HG03460 (cell line): Measurements from ENCODE around the gene TBL1Y.
"Not testable (repeated sequence)": the region's sequence is repeated elsewhere in the genome, so short reads cannot be mapped to it uniquely, and the experiment has no call there.

Experiments
- ATAC-seq: cut with Tn5 transposase; IDR thresholded peaks from one replicate; pipeline ENCODE4 v1.9.1; 2021; ENCODE audit not compliant: unreplicated experiment

TBL1Y gene

DNA sequence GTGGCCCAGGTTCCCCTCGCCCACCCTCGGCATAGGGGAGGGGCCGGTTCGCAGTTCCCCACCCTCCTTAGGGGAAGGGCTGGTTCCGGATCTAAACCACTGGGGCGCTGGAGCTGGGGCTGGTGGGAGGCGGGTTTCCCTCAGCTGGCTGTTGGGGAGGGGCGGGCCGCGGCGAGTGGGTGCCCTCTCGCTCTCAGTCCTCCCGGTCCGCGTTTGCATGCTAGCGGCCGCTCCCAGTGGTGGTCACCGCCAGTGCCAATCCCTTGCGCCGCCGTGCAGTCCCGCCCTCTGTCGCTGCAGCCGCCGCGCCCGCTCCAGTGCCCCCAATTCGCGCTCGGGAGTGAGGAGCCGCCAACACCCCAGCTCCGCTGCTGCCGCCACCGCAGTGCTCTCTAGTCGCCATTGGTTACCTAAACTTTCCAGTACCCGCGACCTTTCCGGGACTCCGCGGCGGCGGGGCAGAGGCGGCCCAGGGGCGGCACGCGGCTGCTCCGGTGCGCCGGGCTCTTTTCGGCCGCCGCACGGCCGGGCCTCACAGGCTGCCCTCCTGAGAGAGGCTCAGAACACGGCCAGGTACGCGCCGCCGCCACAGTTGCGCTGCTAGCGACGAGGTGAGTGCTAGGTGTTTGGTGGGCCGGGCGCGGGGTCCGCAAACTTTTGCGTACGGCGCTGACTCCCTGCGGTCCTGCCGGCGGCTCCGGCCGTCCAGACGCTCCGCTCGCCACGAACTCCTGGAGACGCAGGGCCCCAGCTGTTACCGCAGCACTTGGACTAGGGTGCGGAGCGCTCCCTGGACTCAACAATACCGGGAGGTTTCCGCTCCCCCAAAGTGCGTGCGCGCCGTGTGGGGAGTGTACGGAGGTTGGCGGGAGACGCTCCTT, at the start of gene TBL1Y:
Gene TBL1Y, plus strand, starts transcription at position 326 of the 881 bp plus-strand sequence. CDS start 114,388 bp downstream, outside the sequence.
- no peak for ATAC-seq

GRCh38 chrY:6894496-6894895, 16.0 kb upstream of the TBL1Y start:
- no peak for ATAC-seq

DNA sequence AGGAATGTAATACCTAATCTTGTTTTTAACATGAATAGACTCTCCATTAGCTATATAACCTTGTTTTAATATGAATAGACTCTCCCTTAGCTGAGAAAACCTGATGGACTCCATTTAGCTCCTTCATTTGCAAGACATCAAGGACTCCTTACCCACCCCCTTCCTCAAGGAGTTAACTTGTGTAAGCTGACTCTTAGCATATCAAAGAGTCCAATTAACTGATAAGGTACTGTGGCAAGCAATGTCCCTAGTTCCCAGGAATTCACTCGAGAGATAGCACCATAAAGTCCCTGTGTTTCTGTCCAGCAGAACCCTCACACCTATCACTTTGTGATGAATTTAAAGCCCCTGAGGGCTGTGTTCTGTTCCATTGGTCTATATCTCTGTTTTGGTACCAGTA, 15.3 kb upstream of the TBL1Y start:
- no peak for ATAC-seq

DNA sequence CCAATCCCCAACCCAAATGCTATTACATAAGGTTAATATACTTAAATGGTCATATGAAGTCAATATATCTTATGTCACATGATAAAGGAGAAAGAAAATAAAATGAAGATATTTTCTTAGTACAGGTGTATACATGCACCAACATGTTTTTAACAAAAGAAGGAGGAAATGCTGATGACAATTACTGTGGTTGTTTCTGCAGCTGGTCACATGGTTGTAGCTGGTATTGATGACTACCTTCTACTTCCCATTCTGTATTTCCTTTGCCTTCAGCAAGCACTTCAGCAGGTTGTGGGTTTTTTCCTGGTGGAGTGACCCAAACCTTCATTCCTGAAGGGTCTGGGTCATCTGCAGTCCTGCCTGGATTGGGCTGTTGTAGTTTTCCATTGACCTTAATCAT, 8.4 kb upstream of the TBL1Y start:
- not testable (repeated sequence) for ATAC-seq

GRCh38 chrY:6907591-6907990, 2.9 kb upstream of the TBL1Y start:
- ATAC-seq: no peak

DNA sequence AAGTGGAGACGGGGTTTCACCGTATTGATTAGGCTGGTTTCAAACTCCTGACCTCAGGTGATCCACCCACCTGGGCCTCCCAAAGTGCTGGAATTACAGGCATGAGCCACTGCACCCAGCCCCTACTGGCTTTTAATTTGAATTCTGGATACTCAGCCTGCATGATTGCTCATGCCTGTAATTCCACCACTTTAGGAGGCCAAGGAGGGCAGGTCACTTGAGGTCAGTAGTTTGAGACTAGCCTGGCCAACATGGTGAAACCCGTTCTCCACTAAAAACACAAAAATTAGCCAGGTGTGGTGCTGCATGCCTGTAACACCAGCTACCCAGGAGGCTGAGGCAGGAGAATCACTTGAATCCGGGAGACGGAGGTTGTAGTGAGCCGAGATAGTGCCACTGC, 2.5 kb upstream of the TBL1Y start:
- not testable (repeated sequence) for ATAC-seq

- ATAC-seq: no peak
Measured at GRCh38 chrY:6909118-6909521, 1.4 kb upstream of the TBL1Y start.

DNA sequence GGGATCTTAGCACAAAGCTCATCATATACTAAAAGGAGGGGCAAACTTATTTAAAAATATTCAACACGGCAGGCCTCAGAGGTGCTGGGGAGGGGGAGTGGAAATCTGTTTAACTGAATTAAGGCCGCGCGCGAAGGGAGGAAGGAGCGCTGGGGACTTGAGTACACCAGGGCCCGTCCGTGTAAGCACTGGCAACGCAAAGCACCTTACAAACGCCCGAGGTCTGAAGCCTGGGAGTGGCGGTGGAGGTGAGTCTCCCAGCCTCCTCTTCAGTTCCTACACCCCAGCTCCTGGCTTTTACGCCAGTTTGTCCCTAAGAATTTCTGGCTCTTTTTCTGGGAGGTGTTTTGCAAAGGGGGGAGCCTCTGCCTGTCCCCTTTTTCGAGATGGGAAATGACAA, 641 bp upstream of the TBL1Y start:
- ATAC-seq: no peak

DNA sequence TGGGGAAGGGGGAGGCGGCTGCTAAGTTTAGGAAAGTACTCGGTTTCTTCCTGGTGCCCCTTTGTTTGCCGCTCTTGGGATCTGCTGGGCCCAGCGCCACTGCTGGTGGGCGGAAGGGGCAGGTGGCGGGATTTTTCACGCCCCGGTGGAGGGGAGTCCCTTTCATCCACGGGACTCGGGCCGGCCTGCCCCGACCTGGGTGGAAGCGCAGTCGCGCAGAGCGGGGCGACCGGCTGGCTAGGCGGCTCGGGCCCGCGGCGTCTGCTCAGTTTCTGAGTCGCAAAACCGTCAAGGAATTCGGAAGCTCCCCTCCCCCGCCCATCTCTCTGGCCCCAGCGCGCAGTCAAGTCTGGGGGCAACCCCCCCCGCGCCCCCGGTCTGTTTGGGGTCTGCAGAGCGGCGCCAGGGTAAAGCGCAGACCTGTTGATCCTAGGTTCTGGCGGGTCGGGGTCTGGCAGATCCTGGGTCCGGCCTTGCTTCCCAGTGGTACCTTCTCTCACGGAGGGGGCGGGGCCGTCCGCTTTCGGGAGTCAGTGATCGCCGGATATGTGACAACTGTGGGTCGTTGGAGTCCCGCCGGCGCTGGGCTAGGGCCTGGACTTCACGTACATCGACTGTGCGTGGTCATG, 870 bp downstream of the TBL1Y start, which contains the start of gene AMELY:
Gene AMELY, minus strand, starts transcription at position 500 of the 629 bp plus-strand sequence. CDS start 39,144 bp downstream, outside the sequence.
- ATAC-seq: no peak

GRCh38 chrY:6913362-6913761, 2.9 kb downstream of the TBL1Y start:
- no peak for ATAC-seq

- no peak for ATAC-seq
Measured at GRCh38 chrY:6921061-6921460, 10.6 kb downstream of the TBL1Y start.

- ATAC-seq: no peak
Measured at GRCh38 chrY:6928265-6928664, 17.8 kb downstream of the TBL1Y start.

DNA sequence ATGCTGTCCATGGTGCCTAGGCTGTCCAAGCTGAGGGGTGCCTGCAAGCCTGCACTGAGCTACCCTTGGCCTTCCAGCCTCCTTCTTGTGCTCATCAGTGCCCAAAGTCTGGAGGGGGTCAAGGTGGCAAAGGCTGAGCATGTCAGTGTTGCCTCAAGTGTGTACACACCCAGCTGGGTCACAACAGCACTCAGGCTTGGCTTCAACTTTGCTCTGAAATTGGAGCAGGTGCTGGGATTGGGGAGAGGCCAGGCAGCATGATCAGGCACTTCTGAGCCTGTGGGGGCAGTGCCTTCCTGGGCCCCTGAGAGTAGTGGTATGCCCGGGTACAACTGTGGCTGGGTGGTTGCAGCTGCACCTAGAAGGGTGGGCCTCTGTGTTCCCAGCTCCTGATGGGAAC, 18.7 kb downstream of the TBL1Y start:
- no peak for ATAC-seq

- no peak for ATAC-seq
Measured at GRCh38 chrY:6931779-6932396, 21.4 kb downstream of the TBL1Y start.

DNA sequence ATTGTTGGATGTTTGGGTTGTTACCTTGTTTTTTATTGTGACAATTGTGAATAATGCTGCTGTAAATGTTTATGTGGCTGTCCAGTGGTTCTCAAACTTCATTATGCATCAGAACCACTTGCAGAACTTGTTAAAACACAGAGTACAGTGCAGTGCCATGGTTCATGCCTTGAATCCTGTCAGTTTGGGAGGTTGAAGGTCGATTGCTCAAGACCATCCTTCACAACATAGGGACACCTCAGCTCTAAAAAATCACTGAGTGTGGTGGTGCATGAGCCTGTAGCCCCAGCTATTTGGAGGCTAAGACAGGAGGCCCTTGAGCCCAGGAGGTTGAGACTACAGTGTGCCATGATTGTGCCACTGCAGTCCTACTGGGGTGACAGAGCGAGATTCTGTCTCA, 25.0 kb downstream of the TBL1Y start:
- ATAC-seq: no peak

DNA sequence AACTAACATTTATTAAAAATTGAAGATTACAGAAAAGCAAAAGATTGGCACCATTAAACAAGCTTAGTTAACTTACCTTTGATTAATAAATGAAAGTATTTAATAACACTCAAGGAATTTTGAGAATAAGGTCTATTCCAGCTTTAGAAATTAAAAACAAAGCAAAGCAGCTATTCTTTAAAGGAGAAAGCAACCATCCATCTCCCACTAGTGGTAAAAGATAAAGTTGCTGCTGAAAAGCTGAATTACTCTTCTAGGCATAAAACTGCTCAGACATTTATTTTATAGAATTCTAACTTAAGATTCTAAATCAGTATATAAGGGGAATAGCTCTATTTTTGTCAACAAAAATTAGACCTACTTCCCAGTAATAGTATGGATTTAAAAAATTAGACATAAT, 37.2 kb downstream of the TBL1Y start:
- ATAC-seq: no peak

DNA sequence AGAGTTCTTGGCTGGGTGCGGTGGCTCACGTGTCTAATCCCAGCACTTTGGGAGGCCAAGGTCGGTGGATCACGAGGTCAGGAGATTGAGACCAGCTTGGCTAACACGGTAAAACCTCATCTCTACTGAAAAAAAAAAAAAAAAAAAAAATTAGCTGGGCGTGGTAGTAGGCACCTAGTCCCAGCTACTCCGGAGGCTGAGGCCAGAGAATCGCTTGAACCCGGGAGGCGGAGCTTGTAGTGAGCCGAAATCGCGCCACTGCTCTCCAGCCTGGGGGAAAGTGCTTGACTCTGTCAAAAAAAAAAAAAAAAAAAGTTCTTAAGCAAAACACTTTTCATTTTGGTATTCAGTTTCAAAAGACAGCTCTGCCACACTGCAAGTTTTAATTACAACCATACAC, 37.9 kb downstream of the TBL1Y start:
- no peak for ATAC-seq

DNA sequence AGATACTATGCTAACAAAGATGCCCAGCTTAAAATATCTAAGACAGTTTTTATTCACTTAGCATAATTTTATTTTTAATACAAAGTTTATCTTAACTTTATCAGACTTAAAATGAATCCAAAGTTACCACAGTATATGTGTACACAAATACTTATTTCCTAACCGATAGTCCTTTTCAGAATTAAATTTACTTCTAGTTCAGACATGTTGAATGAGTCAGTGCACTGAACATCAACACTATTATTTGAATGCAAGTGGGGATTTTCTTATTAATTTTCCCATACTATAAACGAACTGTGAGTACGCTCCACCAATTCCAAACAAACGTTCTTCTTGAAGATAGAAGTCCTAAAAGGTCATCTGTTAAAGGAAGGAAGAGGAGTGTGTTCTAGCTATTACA, 39.5 kb downstream of the TBL1Y start:
- ATAC-seq: no peak

DNA sequence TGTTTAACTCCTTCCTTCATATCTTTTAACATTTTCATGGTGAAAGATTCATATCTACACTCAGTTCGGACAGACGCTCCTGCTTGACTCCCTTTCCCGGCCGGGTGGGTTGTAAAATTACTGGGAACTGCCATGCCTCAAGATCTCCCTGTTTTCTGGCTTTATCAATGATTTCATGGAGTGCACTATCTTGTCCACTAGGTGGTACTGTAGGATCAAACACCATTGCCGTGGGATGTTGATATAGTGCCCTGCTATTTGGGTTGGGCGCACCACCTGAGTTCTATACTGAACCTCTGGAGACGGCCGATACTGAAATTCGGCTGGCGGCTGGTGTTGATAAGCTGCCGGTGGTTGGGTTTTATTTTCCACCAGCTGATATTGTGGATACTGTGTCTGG, 54.2 kb downstream of the TBL1Y start:
- ATAC-seq: no peak

GRCh38 chrY:6966521-6966920, 56.0 kb downstream of the TBL1Y start:
- ATAC-seq: no peak

GRCh38 chrY:6967736-6968135, 57.2 kb downstream of the TBL1Y start:
- no peak for ATAC-seq

DNA sequence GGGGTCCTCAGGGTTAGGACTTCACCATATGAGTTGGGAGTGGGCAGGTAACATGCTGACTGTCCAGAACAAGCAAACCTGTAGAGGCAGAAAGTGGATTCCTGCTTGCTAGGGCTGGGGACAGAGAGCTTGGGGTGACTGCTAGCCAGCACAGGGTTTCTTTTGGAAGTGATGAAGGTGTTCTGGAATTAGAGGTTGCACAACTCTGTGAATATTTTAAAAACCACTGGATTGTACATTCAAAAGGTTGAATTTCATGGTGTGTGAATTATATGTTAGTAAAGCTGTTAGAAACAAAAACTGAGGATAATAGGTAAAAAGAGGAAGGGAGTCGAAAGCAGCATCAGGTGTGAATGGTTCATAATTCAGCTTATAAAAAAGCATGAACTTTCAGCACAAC, 57.7 kb downstream of the TBL1Y start:
- ATAC-seq: no peak
